ENCODE data around the gene ZBTB26. TPM values are rescaled to one million over a fixed set of nuclear protein-coding genes. Genes with fewer than 3 reads are reported as not detected.

The ZBTB26 gene
- total RNA-seq, 4 donors from 2014 or later = 5.3 to 9.0 (median 6.7) TPM

DNA sequence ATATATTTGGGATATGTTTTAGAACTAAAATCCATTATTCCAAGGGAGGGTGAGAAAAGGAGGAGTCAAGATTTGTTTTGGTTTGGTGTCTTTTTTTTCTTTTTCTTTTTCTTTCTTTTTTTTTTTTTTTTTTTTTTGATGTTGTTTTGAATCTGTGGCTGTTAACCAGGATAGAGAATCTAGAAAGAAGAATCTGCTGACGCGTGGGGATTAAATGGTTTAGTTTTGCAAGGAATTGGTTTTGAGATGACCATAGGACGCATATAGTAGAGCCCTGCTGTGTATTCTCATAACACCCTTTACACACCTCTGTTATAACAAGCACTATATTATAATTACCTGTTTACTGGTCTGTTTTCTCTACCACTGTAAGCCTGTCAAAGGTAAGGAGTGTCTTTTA is 19.0 kb upstream of the ZBTB26 start:
- TF ChIP-seq, protein P1, sequence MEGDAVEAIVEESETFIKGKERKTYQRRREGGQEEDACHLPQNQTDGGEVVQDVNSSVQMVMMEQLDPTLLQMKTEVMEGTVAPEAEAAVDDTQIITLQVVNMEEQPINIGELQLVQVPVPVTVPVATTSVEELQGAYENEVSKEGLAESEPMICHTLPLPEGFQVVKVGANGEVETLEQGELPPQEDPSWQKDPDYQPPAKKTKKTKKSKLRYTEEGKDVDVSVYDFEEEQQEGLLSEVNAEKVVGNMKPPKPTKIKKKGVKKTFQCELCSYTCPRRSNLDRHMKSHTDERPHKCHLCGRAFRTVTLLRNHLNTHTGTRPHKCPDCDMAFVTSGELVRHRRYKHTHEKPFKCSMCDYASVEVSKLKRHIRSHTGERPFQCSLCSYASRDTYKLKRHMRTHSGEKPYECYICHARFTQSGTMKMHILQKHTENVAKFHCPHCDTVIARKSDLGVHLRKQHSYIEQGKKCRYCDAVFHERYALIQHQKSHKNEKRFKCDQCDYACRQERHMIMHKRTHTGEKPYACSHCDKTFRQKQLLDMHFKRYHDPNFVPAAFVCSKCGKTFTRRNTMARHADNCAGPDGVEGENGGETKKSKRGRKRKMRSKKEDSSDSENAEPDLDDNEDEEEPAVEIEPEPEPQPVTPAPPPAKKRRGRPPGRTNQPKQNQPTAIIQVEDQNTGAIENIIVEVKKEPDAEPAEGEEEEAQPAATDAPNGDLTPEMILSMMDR (IDR thresholded peaks at IDR 0.05; ENCODE audit: low read depth) = no peak

DNA sequence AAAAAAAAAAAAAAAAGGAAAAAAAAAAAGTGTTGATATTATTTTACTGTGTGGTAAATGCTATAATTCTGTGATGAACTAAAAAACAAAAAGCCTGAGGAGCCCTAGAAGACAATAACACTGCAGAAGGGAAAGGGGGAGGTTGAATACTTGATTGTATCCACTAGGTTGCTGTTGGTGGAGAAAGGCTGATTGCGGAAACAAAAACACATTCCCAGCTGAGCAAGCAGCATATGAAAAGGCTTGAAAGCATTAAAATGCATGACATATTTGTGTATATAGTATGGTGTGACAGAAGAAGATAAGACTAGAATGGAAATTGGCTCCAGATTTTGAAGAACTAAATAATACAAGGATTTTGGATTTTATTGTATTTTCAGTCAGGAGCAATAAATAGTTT is 18.4 kb upstream of the ZBTB26 start:
- TF ChIP-seq, protein P1 (IDR thresholded peaks at IDR 0.05; ENCODE audit: low read depth) = no peak

DNA sequence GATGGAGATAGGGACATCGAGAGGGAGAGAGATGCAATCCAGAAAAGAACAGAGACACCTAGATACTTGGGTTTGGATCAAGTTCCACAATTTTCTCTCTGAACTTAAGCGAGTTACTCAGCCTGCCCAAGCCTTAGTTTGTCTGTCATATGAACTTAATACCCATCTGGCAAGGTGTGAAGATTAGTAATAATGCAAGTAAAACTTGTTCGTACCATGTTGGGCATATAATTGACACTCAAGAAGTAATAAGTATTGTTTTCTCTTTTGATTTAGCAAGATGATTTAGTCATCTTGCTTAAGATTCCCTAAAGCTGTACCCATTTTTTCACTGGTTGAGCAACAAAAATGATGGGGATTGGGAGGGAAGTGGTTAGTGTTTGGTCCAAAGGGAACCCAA is 17.0 kb upstream of the ZBTB26 start:
- TF ChIP-seq, protein P1 (IDR thresholded peaks at IDR 0.05; ENCODE audit: low read depth) = no peak

DNA sequence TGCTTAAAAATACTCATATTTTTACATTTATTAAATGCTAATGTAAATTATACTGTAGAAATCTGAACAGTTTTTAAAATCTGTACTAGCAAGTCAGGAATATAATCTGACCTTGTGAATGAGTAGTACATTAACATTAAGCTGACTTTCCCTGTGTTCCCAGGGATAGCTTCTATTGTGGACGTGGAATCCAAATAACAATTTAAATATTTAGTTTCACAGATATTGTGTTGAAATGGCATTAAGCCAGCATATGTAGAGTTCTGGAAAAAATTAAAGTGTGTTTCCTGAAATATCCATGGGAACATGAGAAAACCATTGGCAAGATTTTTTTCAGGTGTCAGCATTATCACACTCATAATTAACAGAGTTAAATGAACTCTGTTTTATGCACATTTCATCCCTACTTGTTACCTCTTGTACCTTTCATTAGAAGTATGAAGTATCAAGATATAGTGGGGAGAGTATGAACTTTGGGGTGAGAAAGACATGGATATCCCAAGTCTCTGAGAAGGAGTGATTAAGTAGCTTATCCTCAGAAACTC is 15.2 kb upstream of the ZBTB26 start:
- TF ChIP-seq, protein P1 (IDR thresholded peaks at IDR 0.05; ENCODE audit: low read depth) = no peak

DNA sequence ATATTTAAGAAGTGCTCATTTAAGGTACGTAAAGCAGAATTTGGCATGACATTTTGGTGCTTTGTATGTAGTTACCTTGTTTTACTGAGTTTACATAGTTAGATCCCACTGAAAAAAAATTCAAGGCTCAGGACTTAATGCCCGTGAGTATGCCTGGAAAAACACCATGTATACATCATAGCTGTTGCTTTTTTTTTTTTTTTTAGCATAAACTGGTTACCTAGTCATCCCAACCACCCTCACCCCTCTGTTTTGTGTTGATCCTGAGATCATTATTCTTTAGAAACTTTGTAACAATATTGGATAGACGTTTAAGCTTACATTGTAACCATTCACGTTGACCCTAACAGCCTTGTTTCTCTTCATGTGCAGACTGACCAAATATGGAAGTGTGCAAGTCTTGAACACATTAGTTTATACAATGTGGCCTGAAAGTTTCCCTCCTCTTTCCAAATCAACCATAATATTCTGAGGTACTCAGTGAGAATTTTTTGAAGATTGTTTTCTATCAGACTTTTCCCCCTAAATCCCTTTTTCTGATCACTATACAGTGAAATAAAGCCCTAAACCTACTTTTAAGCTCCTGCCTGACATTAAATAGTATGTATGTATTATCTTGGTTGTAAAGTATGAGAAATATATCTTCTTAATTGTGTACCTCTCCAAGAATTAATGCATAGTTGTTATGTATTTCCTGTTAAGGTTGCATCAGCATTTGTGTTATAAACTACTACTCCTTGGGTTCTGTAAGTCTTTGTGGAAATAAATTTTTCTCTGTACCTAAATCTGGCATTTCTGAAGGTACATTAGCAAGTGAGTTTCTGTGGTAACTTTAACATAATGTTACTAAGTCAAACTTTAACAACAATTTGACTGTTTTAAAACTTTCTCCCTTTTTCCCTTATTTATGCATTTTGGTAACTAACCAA is 13.9 kb upstream of the ZBTB26 start:
- TF ChIP-seq, protein P1 (IDR thresholded peaks at IDR 0.05; ENCODE audit: low read depth) = no peak

DNA sequence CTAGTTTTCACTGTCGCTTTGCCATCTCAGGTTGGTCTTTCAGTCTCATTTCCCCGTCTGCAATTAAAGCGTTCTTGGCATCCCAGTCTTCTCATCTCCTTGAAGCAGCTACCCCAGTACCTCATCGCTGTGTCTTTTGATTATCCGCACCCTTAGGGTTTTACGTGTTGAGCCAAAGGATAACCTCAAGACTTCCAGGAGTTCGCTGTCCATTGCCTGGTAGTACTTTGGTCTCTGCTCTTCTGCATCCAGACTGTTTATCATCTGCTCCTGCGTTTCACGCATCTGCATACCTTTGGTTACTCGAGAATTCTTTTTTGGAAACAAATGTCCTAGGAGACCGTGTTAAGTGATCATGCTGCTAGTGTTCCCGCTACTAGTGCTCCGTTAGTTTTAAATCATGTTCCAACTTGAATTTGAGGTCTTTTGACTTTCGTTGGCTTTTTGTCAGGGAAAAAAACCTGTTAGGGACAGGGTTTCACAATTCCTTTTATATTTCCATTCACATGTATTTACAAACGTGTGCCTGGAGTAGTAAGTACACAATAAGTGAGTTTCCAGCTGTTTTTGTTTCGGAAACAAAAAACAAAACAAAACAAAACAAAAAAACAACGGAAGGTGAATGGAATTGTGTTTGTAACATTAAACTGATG is 10.4 kb upstream of the ZBTB26 start:
- TF ChIP-seq, protein P1 (IDR thresholded peaks at IDR 0.05; ENCODE audit: low read depth) = no peak

Data from subcutaneous adipose tissue (tissue), 4 donors.